ENCODE measurements around the gene MLKL.
"Not testable (repeated sequence)": the region's sequence is repeated elsewhere in the genome, so short reads cannot be mapped to it uniquely, and the experiment has no call there.

Gene MLKL

DNA sequence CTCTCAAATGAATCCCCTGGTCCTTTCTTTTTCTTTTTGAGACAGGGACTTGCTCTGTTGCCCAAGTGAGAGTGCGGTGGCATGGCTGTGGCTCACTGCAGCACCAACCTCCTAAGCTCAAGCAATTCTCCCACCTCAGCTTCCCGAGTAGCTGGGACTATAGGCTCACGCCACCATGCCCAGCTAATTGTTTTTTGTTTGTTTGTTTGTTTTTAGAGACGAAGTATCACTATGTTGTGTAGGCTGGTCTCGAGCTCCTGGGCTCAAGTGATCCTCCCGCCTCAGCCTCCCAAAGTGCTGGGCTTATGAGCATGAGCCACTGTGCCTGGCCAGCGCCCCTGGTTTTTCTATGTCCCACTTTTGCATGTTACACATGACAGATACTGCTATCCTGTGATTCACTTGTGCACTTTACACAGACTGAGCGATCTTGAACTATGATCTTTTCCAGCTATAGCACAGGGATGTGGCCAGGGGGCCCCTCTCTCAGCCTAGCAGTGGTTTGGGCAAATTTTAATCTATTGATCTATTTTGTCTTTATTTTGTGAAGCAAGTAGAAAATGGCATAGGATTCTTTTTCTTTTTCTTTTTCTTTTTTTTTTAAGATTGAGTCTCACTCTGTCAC is 31.3 kb upstream of the MLKL start:
- no peak for DNase-seq

DNA sequence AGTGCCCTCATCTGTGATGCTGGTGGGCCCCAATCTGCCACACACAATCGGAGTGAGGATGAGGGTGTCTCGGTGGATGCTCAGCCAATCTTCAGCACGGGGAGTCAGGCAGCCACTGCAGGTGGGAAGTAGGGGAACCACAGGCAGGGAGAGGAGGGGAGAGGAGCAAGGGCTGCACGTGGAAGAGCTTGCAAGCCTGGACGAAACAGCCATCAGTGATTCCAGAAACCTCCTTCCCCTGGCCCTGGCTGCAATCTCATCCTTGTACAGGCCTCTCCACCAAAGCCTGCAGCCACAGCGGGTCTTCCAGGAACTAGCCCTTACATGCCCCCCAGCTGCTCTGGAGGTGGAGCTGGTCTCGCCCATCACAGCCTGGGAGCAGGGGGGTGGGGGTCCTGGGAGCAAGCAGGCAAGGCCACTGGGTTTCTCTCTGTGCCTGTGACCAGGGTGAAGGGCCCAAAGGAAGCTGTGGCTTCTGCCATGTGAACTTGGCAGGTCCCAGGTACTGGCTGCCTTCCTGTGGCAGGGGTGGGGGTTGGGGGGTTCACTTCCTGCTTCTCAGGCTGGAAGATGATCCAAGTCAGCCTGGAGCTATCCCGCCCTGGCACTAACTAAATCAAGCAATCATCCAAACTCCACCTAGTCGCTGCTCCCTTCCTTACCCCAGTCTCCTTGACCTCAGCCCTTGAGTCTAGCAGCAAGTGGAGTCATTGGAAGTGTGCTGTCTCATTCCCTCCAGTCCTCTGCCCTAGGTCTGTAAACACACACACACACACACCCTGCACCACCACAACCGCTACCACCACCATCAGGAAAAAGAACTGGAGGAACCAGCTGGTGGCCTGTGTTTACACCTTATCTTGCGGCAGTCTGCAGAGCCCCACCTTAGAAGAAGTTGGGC is 29.4 kb upstream of the MLKL start:
- DNase-seq: no peak

DNA sequence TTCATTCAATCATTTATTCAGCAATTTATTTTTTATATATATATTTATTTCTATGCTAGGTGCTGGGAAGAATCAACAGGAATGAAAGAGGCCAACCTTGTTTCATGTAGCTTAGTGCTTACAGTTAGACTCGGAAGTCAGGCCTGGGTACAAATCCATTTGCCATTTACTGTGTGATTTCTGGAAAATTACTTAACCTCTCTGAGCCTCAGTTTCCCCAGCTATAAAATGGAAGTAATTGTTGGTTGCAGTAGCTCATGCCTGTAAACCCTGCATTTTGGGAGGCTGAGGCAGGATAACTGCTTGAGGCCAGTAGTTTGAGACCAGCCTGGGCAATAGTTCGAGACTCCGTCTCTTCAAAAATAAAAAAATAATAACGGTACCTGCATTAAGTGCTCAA is 27.2 kb upstream of the MLKL start:
- no peak for DNase-seq

DNA sequence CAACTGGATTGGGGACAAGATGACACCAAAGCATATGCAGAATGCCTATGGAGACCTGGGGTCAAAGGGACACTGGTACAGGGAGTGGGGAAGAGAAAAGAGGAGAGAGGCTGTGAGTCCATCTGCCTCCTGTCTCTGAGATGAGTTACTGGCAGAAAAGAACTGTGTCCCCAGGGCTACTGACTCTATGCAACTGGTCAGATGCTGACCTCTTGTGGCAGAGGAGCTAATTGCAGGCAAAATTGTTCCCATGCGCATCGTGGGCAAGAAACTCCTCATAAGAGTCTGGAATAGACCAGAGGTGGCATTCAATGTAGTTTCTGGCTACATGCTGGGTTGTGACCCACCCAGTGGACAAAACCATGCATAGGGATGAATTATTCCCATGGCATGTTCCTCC is 26.1 kb upstream of the MLKL start:
- no peak for DNase-seq

DNA sequence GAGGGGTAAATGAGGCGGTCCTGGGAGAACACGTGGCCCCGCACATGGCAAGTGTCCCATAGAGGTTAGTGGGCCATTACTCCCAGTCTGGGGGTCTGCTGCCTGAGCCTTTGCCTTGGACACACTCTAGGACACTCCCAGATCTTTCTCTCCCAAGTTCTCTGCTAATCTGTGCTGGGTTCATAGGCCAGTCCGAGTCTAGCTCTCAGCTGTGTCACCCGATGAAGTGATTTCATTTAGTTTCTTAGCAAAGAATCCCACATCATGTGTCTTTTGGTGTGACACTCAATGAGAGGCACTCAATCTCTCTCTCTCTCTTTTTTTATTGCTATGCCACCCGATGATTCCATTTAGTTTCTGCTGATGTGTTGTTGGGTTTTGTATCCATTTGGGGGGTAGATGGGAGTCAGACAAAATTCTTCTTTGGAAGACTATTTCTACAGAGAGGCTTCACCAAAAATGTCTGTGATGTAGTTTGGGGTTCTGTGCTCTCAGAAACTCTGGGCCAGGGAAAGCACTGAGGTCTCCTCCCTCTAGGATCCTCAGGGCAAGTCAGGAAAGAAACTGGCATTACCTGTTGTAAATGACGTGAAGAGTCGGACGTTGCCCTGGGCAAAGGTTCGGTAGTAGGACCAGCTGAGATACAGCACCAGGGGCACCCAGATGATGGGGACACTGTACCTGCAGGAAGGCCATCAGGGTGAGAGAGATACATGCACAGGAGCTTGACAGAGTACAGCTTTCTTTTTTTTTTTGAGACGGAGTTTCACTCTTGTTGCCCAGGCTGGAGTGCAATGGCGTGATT is 25.2 kb upstream of the MLKL start:
- no peak for DNase-seq

DNA sequence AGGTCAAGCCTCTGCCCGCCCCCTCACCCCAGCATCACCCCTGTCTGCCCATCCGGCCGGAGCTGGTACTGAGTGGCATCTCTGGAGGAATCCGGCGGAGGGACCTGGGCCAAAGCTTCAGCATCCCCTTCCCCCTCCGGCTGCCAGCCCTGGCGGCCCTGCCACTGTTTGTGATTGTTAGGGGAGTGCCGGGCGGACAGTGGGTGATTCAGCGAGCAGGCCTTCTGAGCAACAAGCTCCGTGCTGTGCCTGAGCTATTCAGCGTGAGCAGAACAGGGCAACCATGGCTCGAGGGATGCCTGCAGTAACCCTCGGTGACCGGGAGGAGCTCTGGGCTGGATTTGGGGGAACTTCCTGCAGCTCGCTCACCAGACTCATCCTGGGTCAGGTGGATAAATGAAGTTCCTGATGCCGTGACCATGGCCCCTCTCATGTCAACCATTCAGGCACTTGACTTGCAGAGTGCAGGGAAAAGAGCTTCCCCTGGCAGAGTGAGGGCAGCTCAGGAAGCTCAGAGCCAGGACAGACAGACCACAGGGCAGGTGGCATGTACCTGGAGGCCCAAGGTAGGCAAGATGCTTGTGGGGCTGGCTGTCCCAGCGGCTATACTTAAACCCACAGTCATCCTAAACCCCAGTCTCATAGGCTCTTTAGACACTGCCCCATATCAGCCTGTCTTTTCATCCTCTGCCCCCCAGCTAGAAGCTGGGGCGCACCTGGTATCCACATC is 24.3 kb upstream of the MLKL start:
- DNase-seq: no peak

DNA sequence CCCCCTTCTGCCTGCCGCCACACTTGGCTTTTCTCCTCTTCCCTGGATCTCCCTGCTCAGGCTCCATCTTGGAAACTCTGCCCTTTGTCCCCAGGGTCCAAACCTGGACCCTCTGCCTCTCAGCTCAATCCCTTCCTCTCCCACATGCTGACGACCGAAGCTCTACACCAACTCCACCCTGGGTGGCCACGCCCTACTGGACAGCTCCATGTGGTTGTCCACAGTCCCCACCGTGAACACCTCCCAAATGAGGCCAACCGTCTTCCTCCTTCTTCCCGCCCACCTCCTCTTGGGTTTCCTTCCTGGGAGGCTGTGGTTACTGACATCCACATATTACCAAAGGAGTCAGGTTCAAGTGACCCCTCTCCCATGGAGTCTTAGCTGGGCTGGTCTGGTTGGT is 22.6 kb upstream of the MLKL start:
- no peak for DNase-seq

DNA sequence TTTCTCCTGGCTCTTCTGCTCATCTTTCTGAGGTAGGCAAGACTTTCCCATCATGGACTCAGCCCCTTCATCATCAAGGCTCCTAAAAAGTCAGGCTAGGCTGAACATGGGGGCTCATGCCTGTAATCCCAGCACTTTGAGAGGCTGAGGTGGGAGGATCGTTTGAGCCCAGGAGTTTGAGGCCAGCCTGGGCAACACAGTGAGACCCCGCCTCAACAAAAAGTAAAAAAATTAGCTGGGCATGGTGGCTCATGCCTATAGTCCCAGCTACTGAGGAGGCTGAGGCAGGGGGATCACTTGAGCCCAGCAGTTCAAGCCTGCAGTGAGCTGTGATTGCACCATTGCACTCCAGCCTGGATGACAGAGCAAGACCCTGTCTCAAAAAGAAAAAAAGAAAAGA is 21.5 kb upstream of the MLKL start:
- not testable (repeated sequence) for DNase-seq

DNA sequence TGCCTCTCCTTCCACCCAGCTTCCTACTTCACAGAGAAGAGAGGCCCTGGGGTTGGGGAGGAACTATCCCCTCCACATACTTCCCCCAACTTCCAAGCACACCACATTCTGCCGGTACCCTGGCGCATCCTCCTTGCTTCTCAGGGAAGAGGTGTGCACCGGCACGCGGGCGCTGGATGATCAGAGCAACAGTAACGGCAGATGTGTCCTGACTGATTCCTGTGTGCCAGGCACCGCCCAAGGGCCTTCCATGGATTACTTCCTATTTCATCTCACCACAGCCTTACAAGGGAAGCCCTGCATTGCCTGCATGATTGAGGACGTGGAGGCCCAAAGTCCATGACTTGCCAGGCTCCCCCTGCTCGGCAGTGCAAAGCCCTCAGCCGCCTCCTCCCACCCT is 21.1 kb upstream of the MLKL start:
- no peak for DNase-seq

DNA sequence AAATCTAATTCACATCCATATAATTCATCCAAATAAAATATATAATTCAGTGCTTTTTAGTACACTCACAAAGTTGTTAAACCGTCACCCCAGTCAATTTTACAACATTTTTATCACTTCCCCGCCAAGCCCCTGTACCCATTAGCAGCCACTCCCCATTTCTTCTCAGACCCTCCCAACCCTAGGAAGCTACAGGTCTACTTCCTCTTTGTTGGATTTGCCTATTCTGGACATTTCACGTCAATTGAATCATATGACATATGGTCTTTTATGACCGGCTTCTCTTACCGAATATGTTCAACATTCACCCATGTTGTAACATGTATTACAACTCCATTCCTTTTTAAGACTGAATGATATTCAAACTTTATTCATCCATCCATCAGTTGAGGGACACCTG is 19.9 kb upstream of the MLKL start:
- no peak for DNase-seq

DNA sequence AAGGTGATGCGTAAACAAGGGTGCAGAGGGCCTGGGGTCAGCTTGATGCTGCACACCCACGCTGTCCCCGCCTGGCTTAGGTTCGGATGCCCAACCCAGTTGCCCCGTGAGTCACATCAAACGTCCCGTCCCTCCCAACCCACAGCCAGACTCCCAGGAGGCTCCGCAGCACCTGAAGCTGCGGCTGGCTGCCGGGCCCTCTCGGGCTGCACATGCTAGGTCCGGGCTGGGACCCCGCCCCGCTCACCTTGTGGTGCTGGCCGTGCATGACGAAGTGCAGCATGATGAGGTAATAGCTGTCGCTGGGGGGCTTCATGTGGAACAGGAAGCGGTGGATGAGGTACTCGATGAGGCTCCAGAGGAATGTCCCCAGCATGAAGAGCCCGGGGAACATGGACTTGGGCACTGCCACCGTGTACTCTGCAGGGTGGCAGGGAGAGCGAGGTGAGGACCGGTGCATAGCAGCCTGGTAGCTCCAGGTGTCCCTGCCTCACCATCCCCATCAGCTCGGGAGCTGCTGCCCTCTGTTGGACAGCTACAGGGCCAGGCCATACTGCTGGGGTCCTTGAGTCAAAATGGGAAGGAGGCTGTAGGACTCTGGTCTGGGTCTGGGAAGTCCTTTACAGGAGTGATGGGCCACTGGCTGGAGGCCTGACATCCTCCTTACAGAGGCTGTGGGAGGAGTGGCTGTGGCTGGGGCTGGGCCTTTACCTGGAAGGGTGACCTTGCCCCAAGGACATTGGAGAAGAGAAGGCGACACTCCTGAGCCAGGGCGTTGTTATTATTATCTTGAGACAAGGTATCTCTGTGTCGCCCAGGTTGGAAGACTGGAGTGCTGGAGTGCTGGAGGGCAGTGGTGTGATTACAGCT is 18.3 kb upstream of the MLKL start:
- DNase-seq: no peak

DNA sequence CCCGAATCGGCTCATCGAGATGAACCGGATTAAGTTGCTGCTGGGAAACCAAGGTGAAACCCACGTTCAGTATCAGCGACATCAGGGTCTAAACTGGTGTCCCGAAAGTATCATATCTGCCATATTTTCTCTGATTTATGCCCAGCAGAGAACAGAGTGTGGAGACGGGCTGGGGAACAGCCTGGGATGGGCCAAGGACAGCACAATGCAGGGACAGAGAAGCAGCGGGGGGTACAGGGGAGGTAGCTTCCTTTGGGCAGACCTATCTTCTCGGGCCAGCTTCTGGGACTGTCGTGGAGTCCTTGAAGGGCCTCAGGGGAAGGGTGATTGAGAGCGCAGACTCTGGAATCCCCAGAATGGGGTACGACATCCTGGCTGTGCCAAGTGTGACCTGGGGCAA is 17.5 kb upstream of the MLKL start:
- DNase-seq: no peak

DNA sequence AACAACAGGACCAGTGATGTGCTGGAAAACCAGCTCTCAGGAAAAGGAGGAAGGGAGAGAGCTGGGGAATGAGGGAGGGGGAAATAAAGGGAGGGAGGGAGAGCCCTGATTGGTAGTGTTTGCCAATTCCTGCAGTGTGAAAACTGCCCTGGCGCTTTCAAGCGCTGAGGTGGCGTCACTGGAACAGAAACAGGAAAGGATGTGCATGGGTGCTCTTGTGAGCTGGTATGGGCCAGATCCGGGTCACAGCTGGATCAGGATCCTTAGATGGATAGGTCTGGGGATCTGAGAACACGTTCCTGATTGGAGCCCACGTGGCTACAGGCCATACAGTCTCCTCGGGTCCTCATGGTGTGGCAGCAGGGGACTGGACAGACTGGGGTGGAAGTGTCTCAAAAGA is 16.7 kb upstream of the MLKL start:
- no peak for DNase-seq

DNA sequence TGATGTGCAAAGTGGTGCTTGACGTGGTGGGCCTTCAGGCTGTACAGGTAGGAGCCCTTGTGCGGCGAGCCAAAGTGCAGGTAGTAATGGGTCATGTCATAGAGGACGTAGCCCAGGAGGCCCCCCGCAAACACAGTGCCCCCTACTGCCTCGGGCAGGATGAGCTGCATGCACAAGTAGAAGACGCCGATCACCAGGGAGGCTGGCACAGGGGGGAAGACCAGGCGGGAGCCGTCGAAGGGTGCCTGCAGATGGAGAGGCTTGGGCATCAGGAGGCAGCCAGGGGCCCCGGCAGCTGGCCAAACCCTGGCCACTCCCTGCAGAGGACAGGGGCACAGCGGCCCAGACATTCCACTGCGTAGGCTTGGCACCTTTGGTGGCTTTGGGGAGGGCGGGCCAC is 15.7 kb upstream of the MLKL start:
- no peak for DNase-seq

DNA sequence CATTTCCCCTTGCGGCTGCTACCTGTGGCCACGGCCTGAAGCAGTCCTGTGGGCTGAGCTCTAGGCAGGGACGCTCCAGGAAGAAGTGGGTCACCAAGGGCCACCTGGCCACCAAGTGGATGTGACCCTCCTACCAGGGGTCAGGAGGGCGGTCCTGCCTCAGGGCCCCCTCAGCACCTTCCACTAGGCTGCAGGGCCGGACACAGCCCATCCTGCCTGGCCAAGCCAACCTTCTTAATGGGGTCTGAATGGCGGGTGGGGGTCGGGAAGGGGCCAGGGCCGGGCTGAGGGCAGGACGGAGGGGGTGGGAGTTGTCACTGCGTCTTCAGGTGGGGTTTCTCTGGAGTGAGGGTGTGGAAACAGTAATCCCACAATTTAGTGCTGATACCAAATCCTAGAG is 13.2 kb upstream of the MLKL start:
- no peak for DNase-seq

DNA sequence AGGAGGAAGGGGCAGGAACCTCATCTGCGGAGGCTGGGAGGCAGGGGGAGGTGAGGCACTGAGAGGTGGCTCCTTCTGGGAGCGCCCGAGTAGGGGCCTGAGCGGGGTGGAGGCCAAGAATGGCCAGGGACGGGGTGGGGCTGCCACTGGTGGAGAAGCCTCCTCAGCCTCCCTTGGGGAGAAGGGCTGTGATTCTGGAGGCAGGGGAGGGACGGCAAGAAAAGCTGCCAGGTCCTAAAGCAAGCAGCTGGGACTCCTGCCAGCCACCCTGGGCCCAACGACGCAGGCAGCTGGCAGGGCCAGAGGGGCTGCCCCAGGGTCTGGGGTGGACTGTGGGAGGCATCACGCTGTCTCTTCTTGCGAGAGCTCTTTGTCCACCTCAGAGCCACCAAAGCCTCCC is 12.7 kb upstream of the MLKL start:
- no peak for DNase-seq

DNA sequence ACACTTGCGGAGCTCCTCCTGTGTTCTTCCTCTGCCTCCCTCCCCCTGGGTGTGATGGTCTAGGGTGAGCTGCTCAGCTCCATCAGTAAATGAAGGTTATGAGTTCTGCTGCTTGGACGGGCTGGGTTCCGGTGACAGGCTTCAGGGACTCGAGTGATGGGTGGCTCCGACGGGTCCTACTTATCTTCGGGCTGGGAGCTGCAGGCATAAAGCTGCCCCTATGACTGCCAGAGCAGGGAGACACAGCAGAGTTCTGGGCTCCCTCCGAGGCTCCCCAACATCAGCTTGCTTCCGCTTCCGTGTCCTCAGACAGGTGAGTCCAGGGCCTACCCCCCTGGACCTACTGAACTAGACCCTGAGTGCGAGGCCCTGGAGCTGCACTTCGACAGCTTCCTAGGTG is 11.3 kb upstream of the MLKL start:
- no peak for DNase-seq

DNA sequence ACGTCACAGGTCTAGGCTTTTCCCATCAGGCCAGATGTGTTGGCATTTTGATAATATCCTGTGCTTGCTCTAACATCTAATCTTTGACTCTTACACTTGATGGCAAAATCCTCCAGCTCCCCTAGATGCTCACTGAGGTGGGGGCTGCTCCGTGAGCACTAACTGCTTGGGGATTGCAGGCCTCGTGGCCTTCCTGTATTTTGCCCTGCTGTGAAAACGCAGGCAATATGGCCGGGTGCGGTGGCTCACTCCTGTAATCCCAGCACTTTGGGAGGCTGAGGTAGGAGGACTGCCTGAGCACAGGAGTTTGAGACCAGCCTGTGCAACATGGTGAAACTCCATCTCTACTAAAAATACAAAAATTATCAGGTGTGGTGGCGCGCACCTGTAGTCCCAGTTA is 9.7 kb upstream of the MLKL start:
- no peak for DNase-seq

DNA sequence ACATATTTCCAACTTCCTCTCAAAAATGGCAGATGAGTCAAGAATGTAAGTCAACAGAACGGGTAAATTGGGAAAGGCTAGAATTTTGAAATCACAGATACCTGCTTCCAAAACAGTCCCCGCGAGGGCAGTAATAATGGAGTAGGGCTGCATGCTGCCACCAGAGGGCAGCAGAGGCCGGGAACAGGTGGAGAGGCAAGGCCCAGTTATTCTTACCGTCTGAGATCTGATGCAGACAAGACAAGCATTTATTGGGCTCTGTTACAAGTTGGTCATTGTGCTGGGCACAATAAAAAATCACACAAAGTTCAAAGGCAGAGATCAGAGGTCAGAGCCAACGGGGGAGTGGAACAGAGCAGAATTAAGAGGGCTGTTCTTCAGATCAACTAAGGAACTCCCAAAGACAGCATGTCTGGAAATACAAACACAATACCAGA is 8.8 kb upstream of the MLKL start:
- peak; percentile 56 for DNase-seq

DNA sequence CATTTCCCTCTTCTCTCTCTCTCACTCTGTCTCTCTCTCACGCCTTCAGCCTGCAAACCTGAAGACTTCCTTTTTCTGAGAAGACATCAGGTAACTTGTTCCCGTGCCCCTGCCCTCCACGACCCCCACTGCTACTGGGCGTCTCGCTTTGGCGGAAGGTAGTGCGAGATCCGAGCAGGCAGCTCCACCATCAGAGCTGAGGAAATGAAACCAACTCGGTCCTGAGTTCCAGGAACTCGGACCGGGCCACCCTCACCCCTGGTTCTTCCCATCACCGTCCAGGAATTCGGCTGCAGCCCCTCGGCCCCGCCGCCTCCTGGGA is 585 bp downstream of the MLKL start:
- no peak for DNase-seq

DNA sequence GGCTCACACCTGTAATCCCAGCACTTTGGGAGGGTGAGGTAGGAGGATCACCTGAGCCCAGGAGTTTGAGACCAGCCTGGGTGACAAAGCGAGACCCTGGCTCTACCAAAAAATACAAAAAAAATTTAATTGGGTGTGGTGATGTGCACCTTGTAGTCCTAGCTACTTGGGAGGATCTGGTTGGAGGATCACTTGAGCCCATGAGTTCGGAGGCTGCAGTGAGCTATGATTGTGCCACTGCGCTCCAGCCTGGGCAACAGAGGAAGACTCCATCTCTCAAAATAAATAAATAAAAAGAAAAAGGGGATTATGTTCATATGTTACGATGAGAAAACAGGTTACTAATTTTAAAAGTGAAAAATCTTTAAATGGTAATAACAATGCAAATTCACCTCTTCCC is 996 bp downstream of the MLKL start:
- no peak for DNase-seq

DNA sequence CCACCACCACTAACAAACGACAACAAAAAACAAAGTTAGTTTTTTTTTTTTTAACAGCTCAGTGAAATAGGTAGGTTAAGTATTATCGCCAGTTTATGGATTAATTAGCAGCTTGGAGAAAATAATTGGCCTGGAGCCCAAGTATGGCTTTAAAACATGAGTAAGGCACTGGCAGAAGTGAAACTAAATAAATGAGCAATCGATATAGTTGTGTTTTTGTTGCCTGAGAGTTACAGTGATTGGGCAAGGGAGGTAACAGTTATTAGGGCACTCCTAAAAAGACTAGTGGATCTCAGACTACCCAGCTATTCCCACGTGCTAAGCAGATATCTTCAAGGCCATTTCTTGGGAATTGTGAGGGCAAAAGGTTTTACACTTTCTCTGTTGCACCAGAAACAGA is 2.4 kb downstream of the MLKL start:
- DNase-seq: no peak

Data from fibroblast of skin of abdomen (primary cell).